Measurements from ENCODE around the gene HEMK1. TPM values are rescaled to one million over a fixed set of nuclear protein-coding genes. Genes with fewer than 3 reads are reported as not detected.

The HEMK1 gene
- total RNA-seq, 1 experiment from 2014 or later = 12.6 TPM

GRCh38 chr3:50642382-50642781 lies 73.1 kb downstream of the HEMK1 start:
- Mint-ChIP-seq H3K4me1 (ENCODE audit: low read depth, unreplicated experiment) (no peaks in the 10 kb centered on the region), H3K36me3 (ENCODE audit: insufficient read depth, unreplicated experiment) (peaks cover 5% of the 10 kb centered on the region), H3K9me3 (ENCODE audit: unreplicated experiment) (no peaks in the 10 kb centered on the region), H3K27me3 (ENCODE audit: insufficient read depth, unreplicated experiment) (no peaks in the 10 kb centered on the region), H3K27ac (ENCODE audit: unreplicated experiment) (no peak overlapping the region), H3K4me3 (ENCODE audit: unreplicated experiment) (no peak overlapping the region)
- TF ChIP-seq CTCF (IDR thresholded peaks at IDR 0.05; ENCODE audit: insufficient read depth in 1 of 2, low read depth in 1 of 2, low read length in 1 of 2, severe bottlenecking in 1 of 2, unreplicated experiment in 1 of 2) = no peak
- Histone ChIP-seq H3K4me3 (ENCODE audit: low read depth, low read length) (no peak overlapping the region), H3K4me1 (no peaks in the 10 kb centered on the region), H3K27me3 (replicated peaks; ENCODE audit: control insufficient read depth, insufficient read depth, low read length) (no peaks in the 10 kb centered on the region), H3K36me3 (ENCODE audit: control insufficient read depth, insufficient read depth, low read length) (no peaks in the 10 kb centered on the region), H3K9me3 (no peaks in the 10 kb centered on the region)
- BruUV-seq (replicated peaks) = no TSS peak
- ChIA-PET POLR2A (no interaction called here), CTCF (no interaction called here)
- intact Hi-C loops (cut with micrococcal nuclease; ENCODE audit: unreplicated experiment) = no loop called here
- DNase-seq = no peak

DNA sequence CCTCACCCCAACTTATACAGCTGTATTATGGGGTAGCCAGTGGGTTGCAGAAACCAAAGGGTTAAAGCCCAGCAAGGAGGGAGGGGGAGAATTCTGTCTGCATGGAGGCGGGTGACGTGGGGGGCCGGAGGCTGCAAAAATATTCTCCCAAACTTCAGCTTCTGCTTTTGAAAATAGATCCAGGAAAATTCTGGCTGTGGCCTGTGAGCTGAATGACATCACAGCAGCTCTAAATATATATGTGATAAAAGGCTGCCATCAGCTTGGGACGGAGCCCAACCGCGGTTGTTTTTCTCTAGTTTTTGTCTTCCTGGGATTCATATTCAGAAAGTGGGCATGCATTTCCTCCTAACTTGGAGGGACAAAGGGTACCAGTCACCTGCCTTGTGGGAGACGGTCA lies 75.2 kb downstream of the HEMK1 start:
- H3K4me3 Mint-ChIP-seq (ENCODE audit: unreplicated experiment) = no peak overlapping the region
- ChIA-PET POLR2A (no interaction called here), CTCF (no interaction called here)
- no peaks in the 10 kb centered on the region for H3K27me3 Mint-ChIP-seq (ENCODE audit: insufficient read depth, unreplicated experiment)
- no TSS peak for BruUV-seq (replicated peaks)
- H3K4me1 ChIP-seq = no peaks in the 10 kb centered on the region
- no peaks in the 10 kb centered on the region for H3K4me1 Mint-ChIP-seq (ENCODE audit: low read depth, unreplicated experiment)
- no peak overlapping the region for H3K4me3 ChIP-seq (ENCODE audit: low read depth, low read length)
- TF ChIP-seq CTCF (IDR thresholded peaks at IDR 0.05; ENCODE audit: insufficient read depth in 1 of 2, low read depth in 1 of 2, low read length in 1 of 2, severe bottlenecking in 1 of 2, unreplicated experiment in 1 of 2) = no peak
- intact Hi-C loops (cut with micrococcal nuclease; ENCODE audit: unreplicated experiment) = no loop called here
- no peak for DNase-seq
- H3K36me3 Mint-ChIP-seq (ENCODE audit: insufficient read depth, unreplicated experiment) = peaks cover 5% of the 10 kb centered on the region
- no peaks in the 10 kb centered on the region for H3K9me3 ChIP-seq
- no peaks in the 10 kb centered on the region for H3K36me3 ChIP-seq (ENCODE audit: control insufficient read depth, insufficient read depth, low read length)
- H3K27me3 ChIP-seq (replicated peaks; ENCODE audit: control insufficient read depth, insufficient read depth, low read length) = no peaks in the 10 kb centered on the region
- H3K27ac Mint-ChIP-seq (ENCODE audit: unreplicated experiment) = no peak overlapping the region
- H3K9me3 Mint-ChIP-seq (ENCODE audit: unreplicated experiment) = no peaks in the 10 kb centered on the region

DNA sequence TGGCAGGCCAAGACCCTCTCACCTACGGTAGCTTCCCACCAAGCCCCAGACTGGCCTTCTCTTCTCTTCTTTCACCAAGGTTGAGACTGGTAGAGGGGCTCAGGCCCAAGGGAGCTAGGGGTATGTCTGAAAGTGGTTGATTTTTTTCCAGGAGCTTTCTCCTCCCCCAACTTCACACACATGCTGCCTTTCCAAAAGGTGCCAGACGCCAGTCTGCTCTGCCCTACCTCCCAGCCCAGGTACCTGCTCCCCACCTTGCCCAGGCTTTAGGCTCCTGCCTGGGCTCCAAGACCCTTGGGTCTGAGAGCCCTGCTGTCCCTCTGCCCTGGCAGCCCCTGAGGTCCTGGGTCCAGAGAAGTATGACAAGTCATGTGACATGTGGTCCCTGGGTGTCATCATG lies 76.1 kb downstream of the HEMK1 start:
- Histone ChIP-seq H3K36me3 (ENCODE audit: control insufficient read depth, insufficient read depth, low read length) (no peaks in the 10 kb centered on the region), H3K9me3 (no peaks in the 10 kb centered on the region), H3K27me3 (replicated peaks; ENCODE audit: control insufficient read depth, insufficient read depth, low read length) (no peaks in the 10 kb centered on the region), H3K4me3 (ENCODE audit: low read depth, low read length) (no peak overlapping the region), H3K4me1 (no peaks in the 10 kb centered on the region)
- BruUV-seq (replicated peaks) = no TSS peak
- no peaks in the 10 kb centered on the region for H3K9me3 Mint-ChIP-seq (ENCODE audit: unreplicated experiment)
- intact Hi-C loops (cut with micrococcal nuclease; ENCODE audit: unreplicated experiment) = no loop called here
- ChIA-PET POLR2A (interaction anchor here (0.5 kb wide), 1 partner anchor 76 kb away, joined by 3 read pairs; the partner anchor contains the start of gene HEMK1), CTCF (no interaction called here)
- no peak overlapping the region for H3K4me3 Mint-ChIP-seq (ENCODE audit: unreplicated experiment)
- H3K27me3 Mint-ChIP-seq (ENCODE audit: insufficient read depth, unreplicated experiment) = no peaks in the 10 kb centered on the region
- no peak for DNase-seq
- TF ChIP-seq CTCF (IDR thresholded peaks at IDR 0.05; ENCODE audit: insufficient read depth in 1 of 2, low read depth in 1 of 2, low read length in 1 of 2, severe bottlenecking in 1 of 2, unreplicated experiment in 1 of 2) = no peak
- H3K4me1 Mint-ChIP-seq (ENCODE audit: low read depth, unreplicated experiment) = no peaks in the 10 kb centered on the region
- H3K36me3 Mint-ChIP-seq (ENCODE audit: insufficient read depth, unreplicated experiment) = peaks cover 5% of the 10 kb centered on the region
- no peak overlapping the region for H3K27ac Mint-ChIP-seq (ENCODE audit: unreplicated experiment)

Other genes starting within 250 kb of the HEMK1 start
- 30.1 and 31.6 TPM in 2 replicates for gene HYAL2, start 246.8 kb upstream of the HEMK1 start, total RNA-seq (2022)
- gene TUSC2, start 241.3 kb upstream of the HEMK1 start, total RNA-seq (2022) = 34.9 and 38.3 TPM in 2 replicates
- 26.7 and 28.1 TPM in 2 replicates for gene RASSF1, start 228.7 kb upstream of the HEMK1 start, total RNA-seq (2022)
- 0.23 and 0.29 TPM in 2 replicates for gene ZMYND10, start 223.8 kb upstream of the HEMK1 start, total RNA-seq (2022)
- gene NPRL2, start 218.7 kb upstream of the HEMK1 start, total RNA-seq (2022) = 23.7 and 29.8 TPM in 2 replicates
- 21.2 and 21.4 TPM in 2 replicates for gene CYB561D2, start 218.7 kb upstream of the HEMK1 start, total RNA-seq (2022)
- 23.9 TPM in 2 replicates for gene TMEM115, start 210.0 kb upstream of the HEMK1 start, total RNA-seq (2022)
- gene CACNA2D2, start 65.9 kb upstream of the HEMK1 start, total RNA-seq (2022) = 0.25 and 0.35 TPM in 2 replicates
- gene C3orf18, start 1.8 kb upstream of the HEMK1 start, total RNA-seq (2022) = 1.6 and 2.1 TPM in 2 replicates
- 2.9 and 3.4 TPM in 2 replicates for gene CISH, start 42.3 kb downstream of the HEMK1 start, total RNA-seq (2022)
- gene MAPKAPK3, start 47.6 kb downstream of the HEMK1 start, total RNA-seq (2022) = 40.1 and 43.5 TPM in 2 replicates
- gene DOCK3, start 105.4 kb downstream of the HEMK1 start, total RNA-seq (2022) = 0.05 and 0.09 TPM in 2 replicates